IMR-90 (cell line): ENCODE results near the gene ANO9. TPM values are rescaled to one million over a fixed set of nuclear protein-coding genes. Genes with fewer than 3 reads are reported as not detected.

Experiments used
- ATAC-seq: fragments of 200-7000 bp; cut with Tn5 transposase; 2 replicates; pipeline ENCODE4 v1.9.1; 2020; ENCODE audit warnings: low read depth, mild to moderate bottlenecking, moderate library complexity
- BruUV-seq: library from RNA; stranded (reverse); fragments of 400-500 nt; replicated peaks from 2 replicates; lab custom pipeline; 2021; lab: Mats Ljungman, UMichigan
- CTCF ChIA-PET: fragments of 300-600 bp; formaldehyde crosslinking; extraction: SDS; loops from one replicate; lab custom pipeline; 2021; ENCODE audit warnings: antibody characterized with exemption; lab: Yijun Ruan, JAX
- POLR2A ChIA-PET: fragments of 300-600 bp; sonication (Branson Sonifier 250); formaldehyde crosslinking; loops from one replicate; lab custom pipeline; 2022; ENCODE audit warnings: antibody characterized with exemption; ENCODE audit not compliant: unreplicated experiment; lab: Charles Lee
- DNase-seq: peaks from one replicate; pipeline ENCODE4 v3.0.0; 2013
- H2AFZ ChIP-seq: replicated peaks from 2 replicates; pipeline ENCODE3; 2013; ENCODE audit warnings: low read length, mild to moderate bottlenecking; ENCODE audit not compliant: poor library complexity
- H2AK5ac ChIP-seq: 2 replicates; pipeline ENCODE4 v1.6.1; 2013; ENCODE audit warnings: low read depth, low read length, inconsistent platforms
- H2AK9ac ChIP-seq: replicated peaks from 2 replicates; pipeline ENCODE3; 2013; ENCODE audit warnings: mild to moderate bottlenecking, low read depth, low read length, moderate library complexity; ENCODE audit not compliant: poor library complexity
- H2BK120ac ChIP-seq: 2 replicates; pipeline ENCODE4 v1.6.1; 2013; ENCODE audit warnings: low read depth, low read length, inconsistent platforms
- H2BK15ac ChIP-seq: 3 replicates; pipeline ENCODE4 v1.6.1; 2013; ENCODE audit warnings: low read depth, low read length, inconsistent platforms
- H2BK20ac ChIP-seq: 2 replicates; pipeline ENCODE4 v1.6.1; 2013; ENCODE audit warnings: low read depth, mild to moderate bottlenecking, inconsistent platforms, low read length, moderate library complexity
- H2BK5ac ChIP-seq: 2 replicates; pipeline ENCODE4 v1.6.1; 2013; ENCODE audit warnings: mild to moderate bottlenecking, low read depth, low read length, inconsistent platforms; ENCODE audit not compliant: poor library complexity, severe bottlenecking
- H3K14ac ChIP-seq: replicated peaks from 2 replicates; pipeline ENCODE4 v1.6.1; 2013; ENCODE audit warnings: low read depth, low read length, inconsistent platforms
- H3K18ac ChIP-seq: 2 replicates; pipeline ENCODE4 v1.6.1; 2013; ENCODE audit warnings: low read depth, low read length, control low read depth
- H3K23ac ChIP-seq: 2 replicates; pipeline ENCODE4 v1.6.1; 2013; ENCODE audit warnings: low read depth, low read length, inconsistent platforms
- H3K27ac ChIP-seq: 2 replicates; pipeline ENCODE4 v1.5.1; 2013; ENCODE audit warnings: mild to moderate bottlenecking, control low read depth, low read length; ENCODE audit not compliant: insufficient read depth
- H3K27me3 ChIP-seq: 2 replicates; pipeline ENCODE4 v1.6.1; 2013; ENCODE audit warnings: low read length; ENCODE audit not compliant: control insufficient read depth, insufficient read depth
- H3K36me3 ChIP-seq: 2 replicates; pipeline ENCODE4 v1.6.1; 2013; ENCODE audit warnings: low read length, mixed read lengths; ENCODE audit not compliant: control insufficient read depth, insufficient read depth
- H3K4ac ChIP-seq: 2 replicates; pipeline ENCODE4 v1.6.1; 2013; ENCODE audit warnings: low read depth, low read length, inconsistent platforms
- H3K4me1 ChIP-seq: 2 replicates; pipeline ENCODE4 v1.6.1; 2013; ENCODE audit warnings: low read length, mixed read lengths; ENCODE audit not compliant: control insufficient read depth, insufficient read depth
- H3K4me2 ChIP-seq: 2 replicates; pipeline ENCODE4 v1.6.1; 2013; ENCODE audit warnings: low read depth, mild to moderate bottlenecking, control low read depth, low read length, moderate library complexity
- H3K4me3 ChIP-seq: 2 replicates; pipeline ENCODE4 v1.5.1; 2013; ENCODE audit warnings: low read depth, mild to moderate bottlenecking, control low read depth, low read length, moderate library complexity; ENCODE audit not compliant: insufficient read depth
- H3K56ac ChIP-seq: 2 replicates; pipeline ENCODE4 v1.6.1; 2013; ENCODE audit warnings: low read length, inconsistent platforms; ENCODE audit not compliant: insufficient read depth; ENCODE audit errors: extremely low read depth
- H3K79me1 ChIP-seq, 2 experiments: 2 replicates each; pipeline ENCODE4 v1.6.1; 2013; ENCODE audit warnings: low read length in 2 of 2, inconsistent platforms in 1 of 2, low read depth in 1 of 2
- H3K9ac ChIP-seq: 2 replicates; pipeline ENCODE4 v1.6.1; 2013; ENCODE audit warnings: low read depth, low read length, control low read depth
- H3K9me1 ChIP-seq: 2 replicates; pipeline ENCODE4 v1.6.1; 2013; ENCODE audit warnings: low read length, inconsistent platforms; ENCODE audit not compliant: insufficient read depth
- H3K9me3 ChIP-seq: 2 replicates; pipeline ENCODE4 v1.6.1; 2013; ENCODE audit warnings: low read length; ENCODE audit not compliant: control insufficient read depth, insufficient read depth
- H4K20me1 ChIP-seq: 2 replicates; pipeline ENCODE4 v1.6.1; 2013; ENCODE audit warnings: low read length, inconsistent platforms; ENCODE audit not compliant: insufficient read depth
- H4K5ac ChIP-seq: 2 replicates; pipeline ENCODE4 v1.6.1; 2013; ENCODE audit warnings: mild to moderate bottlenecking, low read depth, low read length, control low read depth
- H4K8ac ChIP-seq, 2 experiments: 2 replicates each; pipeline ENCODE4 v1.6.1; 2013; ENCODE audit warnings: low read depth in 2 of 2, low read length in 2 of 2, control low read depth in 1 of 2, inconsistent platforms in 1 of 2
- H4K91ac ChIP-seq: 2 replicates; pipeline ENCODE4 v1.6.1; 2013; ENCODE audit warnings: low read depth, low read length, inconsistent platforms; ENCODE audit not compliant: insufficient read depth
- BHLHE40 ChIP-seq: fragments of 150-350 bp; IDR thresholded peaks from 2 replicates; pipeline ENCODE4 v1.6.1; 2016; ENCODE audit warnings: mild to moderate bottlenecking, low read depth, low read length
- CEBPB ChIP-seq: IDR thresholded peaks from 2 replicates; pipeline ENCODE4 v1.6.1; 2012; ENCODE audit warnings: low read depth, low read length, improper control_type of control experiment
- MAFK ChIP-seq: IDR thresholded peaks from 2 replicates; pipeline ENCODE4 v1.6.1; 2012; ENCODE audit warnings: low read depth, low read length, improper control_type of control experiment
- MXI1 ChIP-seq: IDR thresholded peaks from 2 replicates; pipeline ENCODE4 v1.6.1; 2012; ENCODE audit warnings: low read depth, mild to moderate bottlenecking, low read length, moderate library complexity, borderline replicate concordance
- NFE2L2 ChIP-seq: fragments of 150-350 bp; IDR thresholded peaks from 2 replicates; pipeline ENCODE4 v1.6.1; 2016; ENCODE audit warnings: low read depth, mild to moderate bottlenecking, low read length
- POLR2A ChIP-seq: IDR thresholded peaks from 2 replicates; pipeline ENCODE4 v1.6.1; 2012; ENCODE audit warnings: mild to moderate bottlenecking, low read depth, low read length
- RCOR1 ChIP-seq: IDR thresholded peaks from 2 replicates; pipeline ENCODE4 v1.6.1; 2012; ENCODE audit warnings: mild to moderate bottlenecking, low read length, improper control_type of control experiment; ENCODE audit not compliant: insufficient replicate concordance
- RFX5 ChIP-seq: IDR thresholded peaks from 2 replicates; pipeline ENCODE4 v1.8.0; 2012; ENCODE audit warnings: low read depth, mild to moderate bottlenecking, low read length, moderate library complexity
- USF2 ChIP-seq: fragments of 150-350 bp; IDR thresholded peaks from 2 replicates; pipeline ENCODE4 v1.6.1; 2017; ENCODE audit warnings: mild to moderate bottlenecking, antibody characterized with exemption, low read length, low read depth
- WGBS, 2 experiments: methylation state at CpG; one replicate each; pipeline versions ENCODE4 v1.1.5 to v1.1.7; 2013; ENCODE audit warnings: missing lambda C conversion rate in 2 of 2; ENCODE audit not compliant: insufficient read length in 1 of 2; ENCODE audit errors: extremely low coverage in 2 of 2; 5-methylcytosine and 5-hydroxymethylcytosine counted together
- dilution Hi-C: fragments of 300-500 bp; cut with HindIII; formaldehyde crosslinking; loops from one replicate; pipeline ENCODE4 v1.14.3; 2018; ENCODE audit warnings: low sequenced_read_pairs; ENCODE audit not compliant: unreplicated experiment
- in situ Hi-C: fragments of 300-500 bp; cut with MboI; formaldehyde crosslinking; loops from 3 replicates; pipeline ENCODE4 v1.14.3; 2019; ENCODE audit warnings: low sequenced_read_pairs, inconsistent platforms, mixed read lengths
- intact Hi-C: fragments of 100-400 bp; cut with micrococcal nuclease; formaldehyde crosslinking; loops from 2 replicates; pipeline ENCODE4 v1.10.0; 2022
- polyA plus RNA-seq, 3 experiments: library from polyadenylated mRNA; depleted of rRNA; stranded (reverse); fragments of >200 nt; gene quantifications; 2 replicates each; pipeline ENCODE4 v1.2.3, GENCODE V29; 2012; ENCODE audit warnings: low replicate concordance in 1 of 3
- total RNA-seq: library from RNA; depleted of rRNA; stranded (reverse); fragments of >200 nt; gene quantifications from 2 replicates; pipeline ENCODE4 v1.2.3, GENCODE V29; 2012
- TF ChIP-seq, protein P1 (sequence below): fragments of 150-350 bp; IDR thresholded peaks from 2 replicates; pipeline ENCODE4 v1.6.1; 2016; ENCODE audit warnings: low read depth, mild to moderate bottlenecking, low read length, moderate library complexity, borderline replicate concordance

ANO9 gene
- total and polyA plus RNA-seq, 2 of the 4 experiments (the other 2 are of a cell fraction), result not detected

GRCh38 chr11:429391-429790, 12.4 kb downstream of the ANO9 start:
- POLR2A ChIA-PET, result no interaction called here

More at GRCh38 chr11:429391-429790, 12.4 kb downstream of the ANO9 start:
- intact Hi-C loops (no loop called here), in situ Hi-C loops (no loop called here), dilution Hi-C loops (no loop called here)
- no peak overlapping the region for H3K18ac ChIP-seq
- H2BK120ac ChIP-seq, result no peak overlapping the region
- no TSS peak for BruUV-seq
- H2BK20ac ChIP-seq, result no peak overlapping the region
- H2AK9ac ChIP-seq, result no peak overlapping the region
- DNase-seq (no peak), ATAC-seq (no peak)
- H2BK15ac ChIP-seq, result no peak overlapping the region
- no peak overlapping the region for H3K9ac ChIP-seq
- 96% methylated on average over 10 of the region's 27 CpGs; no CpG with 5 or more reads in 1 of the 2 experiments for WGBS, 2 experiments
- H3K9me3 ChIP-seq, result no peaks in the 10 kb centered on the region
- no peak overlapping the region for H4K8ac ChIP-seq
- H3K4me2 ChIP-seq, result no peak overlapping the region
- no peaks in the 10 kb centered on the region for H3K4me1 ChIP-seq
- H4K20me1 ChIP-seq, result no peaks in the 10 kb centered on the region
- H4K5ac ChIP-seq, result no peak overlapping the region
- no peak overlapping the region for H2BK5ac ChIP-seq
- H3K36me3 ChIP-seq, result no peaks in the 10 kb centered on the region
- no peak overlapping the region for H3K56ac ChIP-seq
- H3K14ac ChIP-seq, result no peak overlapping the region
- no peak overlapping the region for H2AFZ ChIP-seq
- no peaks in the 10 kb centered on the region for H3K79me1 ChIP-seq
- TF ChIP-seq CEBPB (no peak), POLR2A (no peak), NFE2L2 (no peak), BHLHE40 (no peak), RCOR1 (no peak), MXI1 (no peak), MAFK (no peak), RFX5 (no peak), USF2 (no peak)
- TF ChIP-seq, protein P1, sequence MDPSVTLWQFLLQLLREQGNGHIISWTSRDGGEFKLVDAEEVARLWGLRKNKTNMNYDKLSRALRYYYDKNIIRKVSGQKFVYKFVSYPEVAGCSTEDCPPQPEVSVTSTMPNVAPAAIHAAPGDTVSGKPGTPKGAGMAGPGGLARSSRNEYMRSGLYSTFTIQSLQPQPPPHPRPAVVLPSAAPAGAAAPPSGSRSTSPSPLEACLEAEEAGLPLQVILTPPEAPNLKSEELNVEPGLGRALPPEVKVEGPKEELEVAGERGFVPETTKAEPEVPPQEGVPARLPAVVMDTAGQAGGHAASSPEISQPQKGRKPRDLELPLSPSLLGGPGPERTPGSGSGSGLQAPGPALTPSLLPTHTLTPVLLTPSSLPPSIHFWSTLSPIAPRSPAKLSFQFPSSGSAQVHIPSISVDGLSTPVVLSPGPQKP, result no peak
- no peak overlapping the region for H3K27ac ChIP-seq
- no peak overlapping the region for H3K4me3 ChIP-seq
- peaks cover 14% of the 10 kb centered on the region for H3K27me3 ChIP-seq
- CTCF ChIA-PET, result no interaction called here
- H3K4ac ChIP-seq, result no peak overlapping the region
- H3K23ac ChIP-seq, result no peak overlapping the region
- H3K9me1 ChIP-seq, result no peaks in the 10 kb centered on the region
- no peak overlapping the region for H2AK5ac ChIP-seq
- H4K91ac ChIP-seq, result no peak overlapping the region
